Stimulated activated CD4-positive, alpha-beta T cell treated with anti-CD3 and anti-CD28 coated beads, Interleukin-4, amount 100 ng/mL, for 1 hour (primary cell): ENCODE results near the gene EID1.
"Not testable (repeated sequence)": the region's sequence is repeated elsewhere in the genome, so short reads cannot be mapped to it uniquely, and the experiment has no call there.

ENCODE experiments used
- DNase-seq: peaks from one replicate; pipeline ENCODE4 v3.0.0-alpha.2; 2020

Gene EID1

GRCh38 chr15:48877630-48878595 is at the start of gene EID1:
TSS of gene EID1 (plus strand) at chr15:48878134. CDS start at chr15:48878177, 43 bp downstream.
- DNase-seq = peak; percentile 90

GRCh38 chr15:48828471-48828870 is 49.5 kb upstream of the EID1 start:
- no peak for DNase-seq

- no peak for DNase-seq
Observed at GRCh38 chr15:48828906-48829305, 49.0 kb upstream of the EID1 start.

- no peak for DNase-seq
Observed at GRCh38 chr15:48832648-48833047, 45.3 kb upstream of the EID1 start.

- DNase-seq = no peak
Observed at GRCh38 chr15:48833526-48834239, 44.3 kb upstream of the EID1 start.

- no peak for DNase-seq
Observed at GRCh38 chr15:48834756-48835155, 43.2 kb upstream of the EID1 start.

GRCh38 chr15:48842501-48842900 is 35.4 kb upstream of the EID1 start:
- no peak for DNase-seq

- no peak for DNase-seq
Observed at GRCh38 chr15:48845123-48845522, 32.8 kb upstream of the EID1 start.

GRCh38 chr15:48850648-48851047 is 27.3 kb upstream of the EID1 start:
- DNase-seq = no peak

GRCh38 chr15:48851956-48852355 is 26.0 kb upstream of the EID1 start:
- no peak for DNase-seq

- DNase-seq = not testable (repeated sequence)
Observed at GRCh38 chr15:48854434-48854833, 23.5 kb upstream of the EID1 start.

- no peak for DNase-seq
Observed at GRCh38 chr15:48855501-48856440, 22.2 kb upstream of the EID1 start.

- DNase-seq = no peak
Observed at GRCh38 chr15:48856942-48857341, 21.0 kb upstream of the EID1 start.

- no peak for DNase-seq
Observed at GRCh38 chr15:48858401-48858800, 19.5 kb upstream of the EID1 start.

- no peak for DNase-seq
Observed at GRCh38 chr15:48859426-48859825, 18.5 kb upstream of the EID1 start.

GRCh38 chr15:48861813-48862431 is 16.0 kb upstream of the EID1 start:
- DNase-seq = peak; percentile 2

- no peak for DNase-seq
Observed at GRCh38 chr15:48862705-48863104, 15.2 kb upstream of the EID1 start.

GRCh38 chr15:48865370-48866079 is 12.4 kb upstream of the EID1 start:
- DNase-seq = no peak

GRCh38 chr15:48866141-48866563 is 11.8 kb upstream of the EID1 start:
- DNase-seq = no peak

GRCh38 chr15:48868023-48868422 is 9.9 kb upstream of the EID1 start:
- no peak for DNase-seq

- no peak for DNase-seq
Observed at GRCh38 chr15:48868536-48868935, 9.4 kb upstream of the EID1 start.

GRCh38 chr15:48869966-48870365 is 8.0 kb upstream of the EID1 start:
- DNase-seq = no peak
